ENCODE measurements around the gene IMP4.
"Not testable (repeated sequence)": the region's sequence is repeated elsewhere in the genome, so short reads cannot be mapped to it uniquely, and the experiment has no call there.

IMP4 gene

GRCh38 chr2:130319536-130319935 lies 23.2 kb upstream of the IMP4 start:
- DNase-seq (ENCODE audit: extremely low spot score): no peak
- no peak for TF ChIP-seq CTCF (IDR thresholded peaks at IDR 0.05; ENCODE audit: control extremely low read depth, extremely low read depth, low read depth, missing control alignments)
- ChIA-PET POLR2A (no interaction called here), CTCF (interaction anchor here (1.1 to 4.7 kb wide), 2 partner anchors 13 to 16 kb away, joined by 4 to 36 read pairs; no protein-coding TSS in a partner anchor)

GRCh38 chr2:130327703-130328527 lies 14.8 kb upstream of the IMP4 start:
- no peak for DNase-seq (ENCODE audit: extremely low spot score)

GRCh38 chr2:130328710-130329109 lies 14.0 kb upstream of the IMP4 start:
- no peak for TF ChIP-seq CTCF (IDR thresholded peaks at IDR 0.05; ENCODE audit: control extremely low read depth, extremely low read depth, low read depth, missing control alignments)
- DNase-seq (ENCODE audit: extremely low spot score): no peak
- POLR2A ChIA-PET: no interaction called here
- CTCF ChIA-PET: no interaction called here

More at GRCh38 chr2:130327703-130328527, 14.8 kb upstream of the IMP4 start:
- no peak for TF ChIP-seq CTCF (IDR thresholded peaks at IDR 0.05; ENCODE audit: control extremely low read depth, extremely low read depth, low read depth, missing control alignments)
- CTCF ChIA-PET: interaction anchor here (1.5 kb wide), 1 partner anchor 12 kb away, joined by 4 read pairs; no protein-coding TSS in a partner anchor
- POLR2A ChIA-PET: no interaction called here

GRCh38 chr2:130332271-130333073 lies 10.2 kb upstream of the IMP4 start:
- peak; percentile 92 for TF ChIP-seq CTCF (IDR thresholded peaks at IDR 0.05; ENCODE audit: control extremely low read depth, extremely low read depth, low read depth, missing control alignments)
- CTCF ChIA-PET: interaction anchor here (0.8 to 5.5 kb wide), 18 partner anchors 9 to 1576 kb away, joined by 3 to 36 read pairs (median 5); partner anchors contain the start of genes IMP4, MZT2B and SMPD4
- DNase-seq (ENCODE audit: extremely low spot score): peak; percentile 83
- POLR2A ChIA-PET: no interaction called here

GRCh38 chr2:130333253-130333652 lies 9.4 kb upstream of the IMP4 start:
- CTCF ChIA-PET: interaction anchor here (0.9 to 5.5 kb wide), 18 partner anchors 8 to 1577 kb away, joined by 3 to 36 read pairs (median 4); partner anchors contain the start of genes IMP4, MZT2B and SMPD4

GRCh38 chr2:130334026-130334425 lies 8.7 kb upstream of the IMP4 start:
- POLR2A ChIA-PET: no interaction called here
- DNase-seq (ENCODE audit: extremely low spot score): no peak
- no peak for TF ChIP-seq CTCF (IDR thresholded peaks at IDR 0.05; ENCODE audit: control extremely low read depth, extremely low read depth, low read depth, missing control alignments)
- CTCF ChIA-PET: interaction anchor here (0.9 to 5.5 kb wide), 7 partner anchors 8 to 157 kb away, joined by 3 to 36 read pairs (median 8); partner anchors contain the start of gene IMP4

More at GRCh38 chr2:130333253-130333652, 9.4 kb upstream of the IMP4 start:
- DNase-seq (ENCODE audit: extremely low spot score); POLR2A ChIA-PET: not testable (repeated sequence)

All from GM10248 (cell line).